GM18526 (cell line): ENCODE results near the gene EIPR1.

Experiments used
- POLR2A ChIP-seq: IDR thresholded peaks from 3 replicates; pipeline ENCODE4 v1.6.1; 2011; ENCODE audit not compliant: insufficient read length; ENCODE audit errors: extremely low read depth

EIPR1 gene

GRCh38 chr2:3154700-3155099 is 222.9 kb downstream of the EIPR1 start:
- no peak for TF ChIP-seq POLR2A

- TF ChIP-seq POLR2A, result no peak
Observed at GRCh38 chr2:3154146-3154545, 223.5 kb downstream of the EIPR1 start.

GRCh38 chr2:3151153-3151918 is 226.3 kb downstream of the EIPR1 start:
- TF ChIP-seq POLR2A, result no peak

GRCh38 chr2:3149441-3150217 is 228.0 kb downstream of the EIPR1 start:
- TF ChIP-seq POLR2A, result no peak

- TF ChIP-seq POLR2A, result no peak
Observed at GRCh38 chr2:3148716-3149115, 228.9 kb downstream of the EIPR1 start.

- no peak for TF ChIP-seq POLR2A
Observed at GRCh38 chr2:3147651-3148530, 229.7 kb downstream of the EIPR1 start.

GRCh38 chr2:3146772-3147650 is 230.6 kb downstream of the EIPR1 start:
- no peak for TF ChIP-seq POLR2A

GRCh38 chr2:3146175-3146574 is 231.4 kb downstream of the EIPR1 start:
- no peak for TF ChIP-seq POLR2A

- no peak for TF ChIP-seq POLR2A
Observed at GRCh38 chr2:3145471-3146021, 232.1 kb downstream of the EIPR1 start.

GRCh38 chr2:3144856-3145255 is 232.8 kb downstream of the EIPR1 start:
- TF ChIP-seq POLR2A, result no peak

GRCh38 chr2:3143602-3144001 is 234.0 kb downstream of the EIPR1 start:
- no peak for TF ChIP-seq POLR2A

- no peak for TF ChIP-seq POLR2A
Observed at GRCh38 chr2:3142961-3143571, 234.6 kb downstream of the EIPR1 start.

GRCh38 chr2:3142210-3142609 is 235.4 kb downstream of the EIPR1 start:
- no peak for TF ChIP-seq POLR2A

- no peak for TF ChIP-seq POLR2A
Observed at GRCh38 chr2:3141696-3142095, 235.9 kb downstream of the EIPR1 start.

GRCh38 chr2:3139906-3140305 is 237.7 kb downstream of the EIPR1 start:
- TF ChIP-seq POLR2A, result no peak
